ENCODE data around the gene PARP16. TPM values are rescaled to one million over a fixed set of nuclear protein-coding genes. Genes with fewer than 3 reads are reported as not detected.
A peak's percentile ranks its signal among the peaks of the same experiment; 100 is the strongest.

PARP16 gene
- polyA plus RNA-seq, 3 donors from 2014 or later = 17.1 to 28.3 (median 17.4) TPM

DNA sequence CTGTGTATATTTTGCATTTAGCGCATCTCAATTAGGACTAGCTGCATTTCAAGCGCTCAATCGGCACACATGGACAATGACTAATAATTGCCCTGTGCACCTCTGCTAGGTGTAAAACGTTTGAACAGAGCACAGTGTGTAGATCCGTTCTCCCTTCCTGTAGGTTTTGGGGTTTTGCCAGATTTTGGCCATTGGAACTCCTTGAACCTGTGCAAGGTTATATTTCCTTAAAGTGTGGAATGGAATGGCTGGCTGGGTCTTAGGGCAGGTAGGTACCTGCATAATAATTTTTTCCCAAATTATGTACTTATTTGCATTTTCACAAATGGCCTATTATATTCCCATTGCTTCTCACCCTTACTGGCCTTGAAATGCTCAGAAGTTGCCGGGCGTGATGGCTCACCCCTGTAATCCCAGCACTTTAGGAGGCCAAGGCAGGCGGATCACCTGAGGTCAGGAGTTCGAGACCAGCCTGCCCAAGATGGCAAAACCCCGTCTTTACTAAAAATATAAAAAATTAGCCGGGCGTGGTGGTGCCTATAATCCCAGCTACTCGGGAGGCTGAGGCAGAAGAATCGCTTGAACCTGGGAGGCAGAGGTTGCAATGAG, 18.6 kb upstream of the PARP16 start:
- H3K4me3 Mint-ChIP-seq = peak overlapping the region; percentile 96 to 100 (median 97)
- peaks cover 12 to 26% (median 19%) of the 10 kb centered on the region in 3 donors for H3K27me3 Mint-ChIP-seq (ENCODE audit: low read depth in 3 of 3)
- H3K27ac Mint-ChIP-seq = peak overlapping the region; percentile 97 to 99 (median 98)
- H3K4me1 Mint-ChIP-seq = peaks cover 30 to 38% of the 10 kb centered on the region in 2 donors
- DNase-seq = no peak
- no peaks in the 10 kb centered on the region for H3K9me3 Mint-ChIP-seq
- H3K36me3 Mint-ChIP-seq = no peaks in the 10 kb centered on the region

DNA sequence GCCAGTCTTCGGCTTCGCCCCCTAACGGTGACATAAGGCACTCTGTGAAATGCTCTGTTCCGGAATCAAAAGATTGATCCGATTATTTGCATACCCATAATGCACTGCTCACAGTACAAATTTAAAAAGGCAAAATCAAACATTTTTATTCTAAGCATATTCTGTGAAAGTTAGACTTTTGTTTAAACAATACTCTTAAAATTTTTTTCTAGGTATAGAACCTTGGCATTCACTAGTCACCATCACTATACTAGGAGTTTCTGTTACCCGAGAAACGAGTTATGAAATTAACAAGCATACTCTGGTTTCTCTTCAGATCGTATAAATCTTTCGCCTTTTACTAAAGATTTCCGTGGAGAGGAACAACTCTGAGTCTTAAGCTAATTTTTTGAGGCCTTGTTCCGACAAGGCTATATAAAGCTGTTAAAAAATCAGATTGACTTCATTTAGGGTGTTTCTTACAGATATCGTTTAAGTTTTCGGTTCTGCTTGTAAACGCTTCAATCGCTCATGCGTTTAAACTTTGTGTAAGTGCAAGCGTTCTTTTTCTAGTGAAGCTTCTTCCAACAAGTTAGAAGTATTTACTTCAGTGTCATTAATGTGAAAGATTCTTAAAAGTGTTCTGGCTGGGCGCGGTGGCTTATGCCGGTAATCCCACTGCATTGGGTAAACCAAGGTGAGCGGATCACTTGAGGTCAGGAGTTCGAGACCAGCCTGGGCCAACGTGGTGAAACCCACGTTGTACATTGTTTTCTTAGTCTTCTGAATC, 17.9 kb upstream of the PARP16 start, which contains the start of gene RNU5B-1:
Gene RNU5B-1 (plus strand): TSS at position 297 of the 769 bp plus-strand sequence.
- peaks cover 33 to 44% of the 10 kb centered on the region in 2 donors for H3K4me1 Mint-ChIP-seq
- H3K9me3 Mint-ChIP-seq = no peaks in the 10 kb centered on the region
- H3K4me3 Mint-ChIP-seq = peak within 1 kb of the TSS; percentile 96 to 100 (median 97)
- peaks cover 12 to 28% (median 19%) of the 10 kb centered on the region in 3 donors for H3K27me3 Mint-ChIP-seq (ENCODE audit: low read depth in 3 of 3)
- H3K36me3 Mint-ChIP-seq = no peaks in the 10 kb centered on the region
- DNase-seq = peak; percentile 90 to 93 (median 92)
- H3K27ac Mint-ChIP-seq = peak within 1 kb of the TSS; percentile 97 to 99 (median 98)

DNA sequence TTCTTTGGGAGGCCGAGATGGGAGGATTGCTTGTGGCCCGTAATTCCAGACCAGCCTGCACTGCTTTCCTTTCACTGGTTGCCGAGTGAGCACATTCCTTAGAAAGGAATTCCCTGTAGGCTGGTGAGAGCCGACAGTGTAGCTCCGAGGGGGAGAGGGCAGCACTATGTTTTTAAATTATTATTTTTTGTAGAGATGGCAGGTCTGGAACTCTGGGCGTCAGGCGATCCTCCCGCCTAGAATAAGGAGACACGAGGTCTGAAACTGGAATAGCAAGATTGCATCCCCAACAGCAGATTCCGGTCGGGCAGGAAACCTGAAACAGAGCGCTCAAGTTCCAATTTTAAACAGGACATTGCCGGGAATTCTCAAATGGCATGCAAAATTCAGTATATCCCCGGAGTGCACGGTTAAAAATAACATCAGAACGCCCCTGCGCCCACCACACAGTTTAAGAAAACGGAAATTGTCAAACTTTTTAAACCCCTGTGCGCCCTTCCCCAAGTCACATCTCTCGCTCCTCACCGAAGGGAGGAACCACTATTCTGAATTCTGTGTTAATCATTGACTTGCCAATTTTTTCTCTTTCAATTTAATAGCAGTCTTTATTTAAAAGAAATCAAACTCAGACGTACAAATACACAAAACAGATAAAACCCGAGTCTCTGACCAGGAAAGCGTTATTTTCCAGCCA, 17.2 kb upstream of the PARP16 start:
- Mint-ChIP-seq H3K36me3 (no peaks in the 10 kb centered on the region), H3K4me3 (peak overlapping the region; percentile 96 to 100 (median 97)), H3K4me1 (peaks cover 33 to 47% of the 10 kb centered on the region in 2 donors), H3K9me3 (no peaks in the 10 kb centered on the region), H3K27me3 (ENCODE audit: low read depth in 3 of 3) (peaks cover 13 to 28% (median 15%) of the 10 kb centered on the region in 3 donors), H3K27ac (peak overlapping the region; percentile 97 to 99 (median 98))
- DNase-seq = no peak

DNA sequence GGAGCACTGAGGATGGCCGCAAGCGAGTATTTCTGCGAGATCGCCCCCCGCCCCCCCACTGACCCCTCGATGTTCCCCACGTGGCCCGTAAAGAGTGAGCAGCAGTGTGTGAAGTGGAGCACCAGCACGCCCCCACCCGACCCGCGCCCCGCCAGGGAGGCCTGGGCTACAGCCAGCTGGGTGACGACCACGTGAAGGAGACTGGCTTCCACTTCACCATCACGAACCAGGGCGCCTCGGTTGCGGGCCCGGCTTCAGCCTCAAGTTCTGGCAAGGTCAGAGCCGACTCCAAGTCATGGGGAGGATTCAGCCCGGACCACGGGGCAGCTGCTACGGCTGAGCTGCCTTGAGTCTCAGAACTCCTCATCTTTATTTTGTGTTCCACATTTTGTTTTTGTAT, 15.4 kb upstream of the PARP16 start:
- H3K27ac Mint-ChIP-seq = no peak overlapping the region
- no peaks in the 10 kb centered on the region for H3K36me3 Mint-ChIP-seq
- no peak overlapping the region for H3K4me3 Mint-ChIP-seq
- no peaks in the 10 kb centered on the region for H3K9me3 Mint-ChIP-seq
- H3K27me3 Mint-ChIP-seq (ENCODE audit: low read depth in 3 of 3) = peaks cover 15 to 30% (median 16%) of the 10 kb centered on the region in 3 donors
- DNase-seq = no peak
- H3K4me1 Mint-ChIP-seq = peaks cover 46 to 64% of the 10 kb centered on the region in 2 donors

DNA sequence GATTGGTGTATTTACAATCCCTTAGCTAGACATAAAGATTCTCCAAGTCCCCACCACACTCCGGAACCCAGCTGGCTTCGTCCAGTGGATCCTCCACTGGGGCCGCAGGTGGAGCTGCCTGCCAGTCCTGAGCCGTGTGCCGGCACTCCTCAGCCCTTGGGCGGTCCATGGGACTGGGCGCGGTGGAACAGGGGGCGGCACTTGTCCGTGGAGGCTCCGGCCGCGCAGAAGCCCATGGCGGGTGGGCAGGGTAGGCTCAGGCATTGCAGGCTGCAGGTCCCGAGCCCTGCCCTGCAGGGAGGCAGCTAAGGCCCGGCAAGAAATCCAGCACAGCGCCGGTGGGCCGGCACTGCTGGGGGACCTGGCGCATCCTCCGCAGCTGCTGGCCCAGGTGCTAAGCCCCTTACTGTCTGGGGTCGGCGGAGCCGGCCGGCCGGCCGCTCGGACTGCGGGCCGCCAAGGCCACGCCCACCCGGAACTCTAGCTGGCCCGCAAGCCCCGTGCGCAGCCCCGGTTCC, 14.3 kb upstream of the PARP16 start:
- H3K4me1 Mint-ChIP-seq = peaks cover 47 to 62% of the 10 kb centered on the region in 2 donors
- no peak overlapping the region for H3K4me3 Mint-ChIP-seq
- DNase-seq = no peak
- peak overlapping the region in 2 of 6 donors; percentile 68 to 70 for H3K27ac Mint-ChIP-seq
- peaks cover 21 to 31% (median 23%) of the 10 kb centered on the region in 3 donors for H3K27me3 Mint-ChIP-seq (ENCODE audit: low read depth in 3 of 3)
- H3K9me3 Mint-ChIP-seq = no peaks in the 10 kb centered on the region
- no peaks in the 10 kb centered on the region for H3K36me3 Mint-ChIP-seq

DNA sequence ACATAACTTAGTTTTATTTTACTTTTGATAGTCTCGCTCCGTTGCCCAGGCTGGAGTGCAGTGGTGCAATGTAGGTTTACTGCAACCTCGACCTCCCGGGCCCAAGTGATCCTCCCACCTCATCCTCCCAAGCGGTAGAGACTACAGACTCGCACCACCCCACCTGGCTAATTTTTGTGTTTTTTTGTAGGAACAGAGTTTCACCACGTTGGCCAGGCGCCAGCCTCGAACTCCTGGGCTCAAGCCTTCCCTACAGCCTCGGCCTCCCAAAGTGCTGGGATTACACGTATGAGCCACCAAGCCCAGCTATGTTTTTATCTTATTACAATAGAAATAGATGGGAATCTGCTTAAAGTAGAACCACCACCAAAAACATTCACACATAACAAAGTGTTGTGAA, 12.0 kb upstream of the PARP16 start:
- Mint-ChIP-seq H3K4me1 (peaks cover 36 to 53% of the 10 kb centered on the region in 2 donors), H3K36me3 (no peaks in the 10 kb centered on the region), H3K9me3 (no peaks in the 10 kb centered on the region), H3K4me3 (peak overlapping the region in 1 of 5 donors; percentile 36), H3K27me3 (ENCODE audit: low read depth in 3 of 3) (peaks cover 15 to 23% (median 16%) of the 10 kb centered on the region in 3 donors), H3K27ac (peak overlapping the region in 1 of 6 donors; percentile 41)
- no peak for DNase-seq

DNA sequence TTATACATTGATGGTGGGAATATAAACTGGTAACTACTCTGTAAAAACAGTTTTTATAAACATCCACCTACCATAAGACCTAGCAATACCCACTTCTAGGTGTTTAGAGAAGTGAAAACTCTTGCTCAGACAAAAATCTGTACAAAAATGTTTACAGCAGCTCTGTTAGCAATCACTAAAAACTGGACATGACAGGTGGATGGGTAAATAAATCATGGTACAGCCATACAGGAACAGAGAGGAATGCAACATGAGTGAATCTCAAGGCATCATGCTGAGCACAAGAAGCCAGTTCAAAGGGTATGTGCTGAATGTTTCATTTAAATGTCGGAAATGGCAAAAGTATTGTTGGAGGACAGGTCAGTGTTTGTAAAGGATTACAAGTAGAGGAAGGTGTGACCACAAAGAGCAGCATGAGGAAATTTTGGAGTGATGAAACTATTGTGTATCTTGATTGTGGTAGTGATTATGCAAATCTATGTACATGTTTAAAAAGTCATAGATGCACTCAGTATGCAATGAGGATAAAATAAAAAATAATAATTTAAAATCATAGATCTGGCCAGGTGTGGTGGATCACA, 6.3 kb upstream of the PARP16 start:
- Mint-ChIP-seq H3K36me3 (no peaks in the 10 kb centered on the region), H3K27me3 (ENCODE audit: low read depth in 3 of 3) (peaks cover 12 to 15% (median 14%) of the 10 kb centered on the region in 3 donors), H3K9me3 (no peaks in the 10 kb centered on the region), H3K4me3 (peak overlapping the region in 1 of 5 donors; percentile 7), H3K4me1 (peaks cover 24 to 30% of the 10 kb centered on the region in 2 donors), H3K27ac (peak overlapping the region in 1 of 6 donors; percentile 73)
- no peak for DNase-seq

DNA sequence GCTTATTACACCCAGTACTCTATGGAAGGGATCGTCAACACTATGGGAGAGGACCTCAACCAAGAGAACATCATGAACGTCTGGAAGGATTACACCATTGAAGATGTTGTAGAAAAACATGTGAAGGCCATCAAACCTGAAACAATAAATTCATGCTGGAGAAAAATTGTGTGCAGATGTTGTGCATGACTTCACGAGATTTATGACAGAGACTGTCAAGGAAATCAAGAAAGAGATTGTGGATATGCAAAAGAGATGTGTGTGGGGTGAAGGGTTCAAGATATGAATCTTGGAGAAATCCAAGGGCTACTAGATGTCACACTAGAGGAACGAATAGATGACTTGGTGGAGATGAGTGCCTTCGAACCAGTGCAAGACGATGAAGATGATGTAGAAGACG, 3.5 kb upstream of the PARP16 start:
- DNase-seq = no peak
- no peak overlapping the region for H3K27ac Mint-ChIP-seq
- peaks cover 0 to 6% (median 0%) of the 10 kb centered on the region in 3 donors for H3K27me3 Mint-ChIP-seq (ENCODE audit: low read depth in 3 of 3)
- no peak overlapping the region for H3K4me3 Mint-ChIP-seq
- H3K36me3 Mint-ChIP-seq = no peaks in the 10 kb centered on the region
- H3K9me3 Mint-ChIP-seq = no peaks in the 10 kb centered on the region
- peaks cover 20 to 28% of the 10 kb centered on the region in 2 donors for H3K4me1 Mint-ChIP-seq

DNA sequence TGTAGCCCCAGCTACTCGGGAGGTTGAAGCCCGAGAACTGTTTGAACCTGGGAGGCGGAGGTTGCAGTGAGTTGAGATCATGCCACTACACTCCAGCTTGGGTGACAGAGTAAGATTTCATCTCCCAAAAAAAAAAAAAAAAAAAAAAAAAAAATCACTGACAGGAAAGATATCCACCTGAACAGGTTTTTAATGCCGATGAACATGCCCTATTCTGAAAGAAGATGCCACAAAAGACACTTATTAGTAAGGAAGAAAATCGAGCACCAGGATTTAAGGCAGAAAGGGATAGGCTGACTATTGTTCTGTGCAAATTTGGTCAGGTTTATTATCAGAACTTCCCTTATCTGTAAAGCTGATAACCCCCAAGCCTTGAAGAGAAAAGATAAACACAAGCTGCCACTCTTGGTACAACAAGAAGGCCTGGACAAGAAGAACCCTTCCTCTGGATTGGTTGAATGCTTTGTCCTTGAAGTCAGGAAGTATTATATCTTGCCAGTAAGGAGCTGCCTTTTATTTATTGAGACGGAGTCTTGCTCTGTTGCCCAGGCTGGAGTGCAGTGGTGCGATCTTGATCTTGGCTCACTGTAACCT, 2.7 kb upstream of the PARP16 start:
- peaks cover 0 to 6% (median 0%) of the 10 kb centered on the region in 3 donors for H3K27me3 Mint-ChIP-seq (ENCODE audit: low read depth in 3 of 3)
- H3K27ac Mint-ChIP-seq = no peak overlapping the region
- no peak overlapping the region for H3K4me3 Mint-ChIP-seq
- peaks cover 19 to 28% of the 10 kb centered on the region in 2 donors for H3K4me1 Mint-ChIP-seq
- no peaks in the 10 kb centered on the region for H3K9me3 Mint-ChIP-seq
- DNase-seq = no peak
- no peaks in the 10 kb centered on the region for H3K36me3 Mint-ChIP-seq

DNA sequence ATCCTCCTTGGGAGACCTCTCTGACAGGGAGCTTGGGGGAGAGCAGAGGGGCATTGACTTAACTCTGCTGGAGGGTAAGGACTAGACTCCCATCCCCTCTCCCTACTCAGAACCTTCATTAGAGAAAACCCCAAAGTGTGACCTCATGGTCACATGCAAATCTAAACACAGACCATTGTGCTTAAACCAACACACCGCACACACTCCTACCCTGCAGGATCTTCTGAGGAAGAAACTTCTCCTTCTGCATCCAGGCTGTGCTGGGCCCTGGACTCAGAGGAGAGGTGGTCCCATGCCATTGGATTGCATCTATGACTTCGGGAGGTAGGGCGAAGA, 805 bp upstream of the PARP16 start:
- H3K9me3 Mint-ChIP-seq = no peaks in the 10 kb centered on the region
- H3K27me3 Mint-ChIP-seq (ENCODE audit: low read depth in 3 of 3) = peaks cover 0 to 8% (median 0%) of the 10 kb centered on the region in 3 donors
- peaks cover 0 to 8% (median 0%) of the 10 kb centered on the region in 3 donors for H3K36me3 Mint-ChIP-seq
- H3K4me1 Mint-ChIP-seq = peaks cover 23 to 35% of the 10 kb centered on the region in 2 donors
- peak overlapping the region; percentile 76 to 88 (median 87) for H3K4me3 Mint-ChIP-seq
- peak overlapping the region; percentile 87 to 98 (median 94) for H3K27ac Mint-ChIP-seq
- DNase-seq = no peak

DNA sequence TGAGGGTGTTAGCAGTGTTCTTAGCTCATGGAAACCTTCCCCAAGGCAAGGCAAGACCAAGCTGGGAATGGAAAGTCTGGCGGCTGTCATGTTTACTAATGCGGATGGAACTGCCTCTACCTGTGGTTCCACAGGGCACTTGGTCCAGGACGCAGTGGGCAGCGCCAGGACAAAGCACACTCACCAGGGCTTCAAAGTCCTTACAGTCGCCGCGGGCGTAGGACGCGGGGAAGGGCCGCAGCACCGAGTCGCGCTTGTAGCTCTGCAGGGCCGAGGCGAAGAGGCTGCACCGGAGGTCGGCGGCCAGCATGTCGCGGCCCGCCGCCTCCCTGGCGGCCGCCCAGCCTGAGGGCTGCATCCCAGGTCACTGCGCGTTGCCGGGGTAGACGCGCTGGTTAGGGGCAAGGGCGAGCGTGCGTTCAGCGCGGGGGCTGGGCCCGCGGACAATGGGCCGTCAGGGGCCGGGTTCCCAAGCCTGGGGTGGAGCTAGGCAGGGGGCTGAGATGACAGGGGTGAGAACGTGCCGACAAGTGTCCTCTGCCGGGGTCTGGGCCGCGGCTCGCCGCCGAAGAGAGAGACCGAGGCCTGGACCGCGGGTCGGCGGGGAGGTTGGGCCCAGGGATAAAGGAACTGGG, 497 bp downstream of the PARP16 start:
- Mint-ChIP-seq H3K36me3 (peaks cover 0 to 8% (median 0%) of the 10 kb centered on the region in 3 donors), H3K27me3 (ENCODE audit: low read depth in 3 of 3) (peaks cover 0 to 6% (median 0%) of the 10 kb centered on the region in 3 donors), H3K9me3 (no peaks in the 10 kb centered on the region), H3K4me3 (peak overlapping the region; percentile 76 to 88 (median 87)), H3K4me1 (peaks cover 27 to 38% of the 10 kb centered on the region in 2 donors), H3K27ac (peak overlapping the region; percentile 87 to 97 (median 91))
- no peak for DNase-seq

DNA sequence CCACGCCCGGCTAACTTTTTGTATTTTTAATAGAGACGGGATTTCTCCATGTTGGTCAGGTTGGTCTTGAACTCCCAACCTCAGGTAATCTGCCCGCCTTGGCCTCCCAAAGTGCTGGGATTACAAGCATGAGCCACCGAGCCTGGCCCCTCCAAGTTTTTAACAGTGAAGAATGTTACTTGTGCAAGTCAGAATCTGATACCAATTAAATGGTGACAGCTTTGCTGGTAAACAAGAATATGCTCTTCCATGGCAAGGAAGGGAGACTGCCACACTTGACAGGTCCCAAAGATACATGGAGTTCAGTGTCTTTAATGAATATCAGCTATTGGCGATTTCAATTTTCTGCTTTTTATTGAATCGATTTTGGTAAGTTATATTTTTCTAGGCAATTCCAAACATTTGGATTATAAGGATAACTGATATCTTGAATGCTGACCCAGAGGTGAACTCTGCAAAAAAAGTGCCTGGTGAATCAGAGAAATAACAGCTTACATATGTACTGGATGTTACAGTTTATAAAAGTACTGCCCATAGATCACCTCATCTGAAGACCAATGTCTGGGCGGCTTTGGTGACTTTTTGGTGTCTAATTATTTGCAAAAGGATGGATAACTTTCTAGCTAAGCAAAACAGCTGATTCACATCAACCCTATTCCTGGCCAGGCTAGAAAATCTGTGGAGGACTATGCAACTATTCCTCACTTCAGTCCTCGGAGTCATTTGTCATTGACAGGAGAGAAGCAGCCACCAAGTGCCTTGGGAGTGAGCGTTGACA, 1.2 kb downstream of the PARP16 start:
- H3K27ac Mint-ChIP-seq = peak overlapping the region; percentile 87 to 97 (median 91)
- H3K9me3 Mint-ChIP-seq = no peaks in the 10 kb centered on the region
- no peak for DNase-seq
- H3K36me3 Mint-ChIP-seq = peaks cover 0 to 8% (median 0%) of the 10 kb centered on the region in 3 donors
- H3K4me1 Mint-ChIP-seq = peaks cover 27 to 42% of the 10 kb centered on the region in 2 donors
- peaks cover 0 to 6% (median 0%) of the 10 kb centered on the region in 3 donors for H3K27me3 Mint-ChIP-seq (ENCODE audit: low read depth in 3 of 3)
- H3K4me3 Mint-ChIP-seq = peak overlapping the region; percentile 76 to 88 (median 87)
